K562 (cell line): ENCODE measurements around the gene OR6K2. TPM values are rescaled to one million over a fixed set of nuclear protein-coding genes. Genes with fewer than 3 reads are reported as not detected.
A peak's percentile ranks its signal among the peaks of the same experiment; 100 is the strongest.

Experiments
- CCNT2 ChIP-seq: IDR thresholded peaks from 2 replicates; pipeline ENCODE4 v1.6.1; 2011; ENCODE audit warnings: borderline replicate concordance, low read depth, mild to moderate bottlenecking, moderate library complexity, mixed read lengths, low read length; ENCODE audit not compliant: insufficient read length; ENCODE audit errors: extremely low read depth
- DDX20 ChIP-seq: fragments of 450-650 bp; IDR thresholded peaks from 2 replicates; pipeline ENCODE4 v1.6.1; 2016; ENCODE audit warnings: missing genetic modification characterization, low read depth, mild to moderate bottlenecking, missing compliant biosample characterization, moderate library complexity
- ESRRB ChIP-seq: fragments of 250-450 bp; sonication (Bioruptor Pico); IDR thresholded peaks from 2 replicates; pipeline ENCODE4 v1.5.0; 2020; ENCODE audit warnings: mild to moderate bottlenecking, moderate library complexity, borderline replicate concordance
- ETS1 ChIP-seq: conservative IDR thresholded peaks from 2 replicates; pipeline ENCODE4 v1.6.1; 2011; ENCODE audit warnings: low read depth, mild to moderate bottlenecking, low read length; ENCODE audit not compliant: control insufficient read depth
- FOXP1 ChIP-seq: sonication (generic); formaldehyde crosslinking; IDR thresholded peaks from 2 replicates; pipeline ENCODE4 v1.8.0; 2022; ENCODE audit warnings: mild to moderate bottlenecking, missing genetic modification reagents
- KAT2B ChIP-seq: IDR thresholded peaks from one replicate; pipeline ENCODE4 v1.6.1; 2012; ENCODE audit warnings: low read depth, mild to moderate bottlenecking, control low read depth, inconsistent platforms, low read length, moderate library complexity
- MCM3 ChIP-seq: fragments of 450-650 bp; IDR thresholded peaks from 2 replicates; pipeline ENCODE4 v1.6.1; 2016
- MTA3 ChIP-seq: fragments of 450-650 bp; formaldehyde crosslinking; IDR thresholded peaks from 2 replicates; pipeline ENCODE4 v1.6.1; 2017; ENCODE audit warnings: mild to moderate bottlenecking, borderline replicate concordance
- POLR2A ChIP-seq: fragments of 450-650 bp; conservative IDR thresholded peaks from 2 replicates; pipeline ENCODE4 v1.6.1; 2016
- POLR2G ChIP-seq: fragments of 200-400 bp; formaldehyde crosslinking; IDR thresholded peaks from 2 replicates; pipeline ENCODE4 v1.6.1; 2017; ENCODE audit warnings: low read depth, mild to moderate bottlenecking, antibody characterized with exemption, low read length, moderate library complexity
- RBFOX2 ChIP-seq: fragments of 200-400 bp; formaldehyde crosslinking; IDR thresholded peaks from 2 replicates; pipeline ENCODE4 v1.6.1; 2017; ENCODE audit warnings: low read depth, mild to moderate bottlenecking, low read length, moderate library complexity
- SMARCA4 ChIP-seq: fragments of 450-650 bp; IDR thresholded peaks from 2 replicates; pipeline ENCODE4 v1.6.1; 2016
- SNRNP70 ChIP-seq: fragments of 200-400 bp; formaldehyde crosslinking; optimal IDR thresholded peaks from 2 replicates; pipeline ENCODE3; 2017; ENCODE audit warnings: low read depth, low read length
- ZBTB12 ChIP-seq: fragments of 250-450 bp; sonication (Bioruptor Pico); IDR thresholded peaks from 2 replicates; pipeline ENCODE4 v1.4.0; 2020
- ZFP30 ChIP-seq: fragments of 250-450 bp; sonication (Bioruptor Pico); IDR thresholded peaks from 2 replicates; pipeline ENCODE4 v1.8.0; 2022; ENCODE audit warnings: moderate library complexity, mild to moderate bottlenecking, inconsistent platforms, borderline replicate concordance
- ZNF764 ChIP-seq: fragments of 250-450 bp; sonication (Bioruptor Pico); IDR thresholded peaks from 2 replicates; pipeline ENCODE4 v1.4.0; 2020; ENCODE audit warnings: low read depth, mild to moderate bottlenecking, moderate library complexity
- polyA plus RNA-seq, 8 experiments: library from polyadenylated mRNA; depleted of rRNA in 4 of 8; stranded (reverse) in 5 of 8; unstranded in 3 of 8; fragments of >200 nt; fragmentation: Nextera tagmentation in 2 of 8; fragmentation: Illumina TruSeq in 1 of 8; extraction: Ambion mirVana in 2 of 8; extraction: Trizol in 1 of 8; gene quantifications; 2 replicates each; pipeline versions ENCODE4 v1.2.1 to v1.2.3, GENCODE V29; 2011 to 2014; ENCODE audit warnings: inconsistent platforms in 1 of 8, missing spikeins in 1 of 8
- total RNA-seq, 7 experiments: library from RNA; depleted of rRNA in 6 of 7; stranded (reverse); fragments of >200 nt in 6 of 7; fragmentation: Illumina TruSeq in 2 of 7; extraction: Trizol in 2 of 7; gene quantifications; 2 replicates each; pipeline versions ENCODE4 v1.2.1 to v1.2.3, GENCODE V29; 2011 to 2021; ENCODE audit warnings: low replicate concordance in 1 of 7
- TF ChIP-seq, protein P1 (sequence below): fragments of 250-450 bp; sonication (Bioruptor Pico); IDR thresholded peaks from 2 replicates; pipeline ENCODE4 v1.5.0; 2021
- TF ChIP-seq, protein P2 (sequence below): sonication (generic); formaldehyde crosslinking; IDR thresholded peaks from 2 replicates; pipeline ENCODE4 v1.8.0; 2023; ENCODE audit warnings: mild to moderate bottlenecking, missing genetic modification reagents
- TF ChIP-seq, protein P3 (sequence below): fragments of 450-650 bp; IDR thresholded peaks from one replicate; pipeline ENCODE4 v1.6.1; 2018; ENCODE audit warnings: mild to moderate bottlenecking, moderate library complexity; ENCODE audit not compliant: partially characterized antibody
- TF ChIP-seq, protein P4 (sequence below), 2 experiments: fragments of 450-650 bp; conservative IDR thresholded peaks; 2 replicates each; pipeline ENCODE4 v1.6.1; 2017; ENCODE audit warnings: mild to moderate bottlenecking in 2 of 2, moderate library complexity in 2 of 2

The OR6K2 gene
- total and polyA plus RNA-seq, 9 of the 15 experiments (the other 6 are each of a cell fraction or from before 2014, with no cell fraction given) = not detected

GRCh38 chr1:158728510-158729225 lies 28.2 kb upstream of the OR6K2 start (continued):
- TF ChIP-seq, protein P1, sequence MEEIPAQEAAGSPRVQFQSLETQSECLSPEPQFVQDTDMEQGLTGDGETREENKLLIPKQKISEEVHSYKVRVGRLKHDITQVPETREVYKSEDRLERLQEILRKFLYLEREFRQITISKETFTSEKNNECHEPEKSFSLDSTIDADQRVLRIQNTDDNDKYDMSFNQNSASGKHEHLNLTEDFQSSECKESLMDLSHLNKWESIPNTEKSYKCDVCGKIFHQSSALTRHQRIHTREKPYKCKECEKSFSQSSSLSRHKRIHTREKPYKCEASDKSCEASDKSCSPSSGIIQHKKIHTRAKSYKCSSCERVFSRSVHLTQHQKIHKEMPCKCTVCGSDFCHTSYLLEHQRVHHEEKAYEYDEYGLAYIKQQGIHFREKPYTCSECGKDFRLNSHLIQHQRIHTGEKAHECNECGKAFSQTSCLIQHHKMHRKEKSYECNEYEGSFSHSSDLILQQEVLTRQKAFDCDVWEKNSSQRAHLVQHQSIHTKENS = no peak
- TF ChIP-seq, protein P2, sequence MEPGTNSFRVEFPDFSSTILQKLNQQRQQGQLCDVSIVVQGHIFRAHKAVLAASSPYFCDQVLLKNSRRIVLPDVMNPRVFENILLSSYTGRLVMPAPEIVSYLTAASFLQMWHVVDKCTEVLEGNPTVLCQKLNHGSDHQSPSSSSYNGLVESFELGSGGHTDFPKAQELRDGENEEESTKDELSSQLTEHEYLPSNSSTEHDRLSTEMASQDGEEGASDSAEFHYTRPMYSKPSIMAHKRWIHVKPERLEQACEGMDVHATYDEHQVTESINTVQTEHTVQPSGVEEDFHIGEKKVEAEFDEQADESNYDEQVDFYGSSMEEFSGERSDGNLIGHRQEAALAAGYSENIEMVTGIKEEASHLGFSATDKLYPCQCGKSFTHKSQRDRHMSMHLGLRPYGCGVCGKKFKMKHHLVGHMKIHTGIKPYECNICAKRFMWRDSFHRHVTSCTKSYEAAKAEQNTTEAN = no peak
- TF ChIP-seq ZNF764 (CRISPR knock-in tag) (no peak), MCM3 (no peak), RBFOX2 (no peak), KAT2B (no peak), MTA3 (no peak), CCNT2 (no peak), POLR2A (no peak), SNRNP70 (no peak), ETS1 (no peak), POLR2G (no peak), ZBTB12 (CRISPR knock-in tag) (no peak), FOXP1 (no peak), SMARCA4 (peak; percentile 68), DDX20 (tag) (no peak), ZFP30 (no peak), ESRRB (CRISPR knock-in tag) (no peak)
- TF ChIP-seq, protein P3, sequence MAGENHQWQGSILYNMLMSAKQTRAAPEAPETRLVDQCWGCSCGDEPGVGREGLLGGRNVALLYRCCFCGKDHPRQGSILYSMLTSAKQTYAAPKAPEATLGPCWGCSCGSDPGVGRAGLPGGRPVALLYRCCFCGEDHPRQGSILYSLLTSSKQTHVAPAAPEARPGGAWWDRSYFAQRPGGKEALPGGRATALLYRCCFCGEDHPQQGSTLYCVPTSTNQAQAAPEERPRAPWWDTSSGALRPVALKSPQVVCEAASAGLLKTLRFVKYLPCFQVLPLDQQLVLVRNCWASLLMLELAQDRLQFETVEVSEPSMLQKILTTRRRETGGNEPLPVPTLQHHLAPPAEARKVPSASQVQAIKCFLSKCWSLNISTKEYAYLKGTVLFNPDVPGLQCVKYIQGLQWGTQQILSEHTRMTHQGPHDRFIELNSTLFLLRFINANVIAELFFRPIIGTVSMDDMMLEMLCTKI = no peak
- TF ChIP-seq, protein P4, sequence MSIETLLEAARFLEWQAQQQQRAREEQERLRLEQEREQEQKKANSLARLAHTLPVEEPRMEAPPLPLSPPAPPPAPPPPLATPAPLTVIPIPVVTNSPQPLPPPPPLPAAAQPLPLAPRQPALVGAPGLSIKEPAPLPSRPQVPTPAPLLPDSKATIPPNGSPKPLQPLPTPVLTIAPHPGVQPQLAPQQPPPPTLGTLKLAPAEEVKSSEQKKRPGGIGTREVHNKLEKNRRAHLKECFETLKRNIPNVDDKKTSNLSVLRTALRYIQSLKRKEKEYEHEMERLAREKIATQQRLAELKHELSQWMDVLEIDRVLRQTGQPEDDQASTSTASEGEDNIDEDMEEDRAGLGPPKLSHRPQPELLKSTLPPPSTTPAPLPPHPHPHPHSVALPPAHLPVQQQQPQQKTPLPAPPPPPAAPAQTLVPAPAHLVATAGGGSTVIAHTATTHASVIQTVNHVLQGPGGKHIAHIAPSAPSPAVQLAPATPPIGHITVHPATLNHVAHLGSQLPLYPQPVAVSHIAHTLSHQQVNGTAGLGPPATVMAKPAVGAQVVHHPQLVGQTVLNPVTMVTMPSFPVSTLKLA (conservative IDR thresholded peaks at IDR 0.05) = 0 out of 4 replicates have a peak, but pooled peaks of 1 of the 2 experiments have one; percentile 6
